ENCODE measurements around the gene CAPZA3.
"Not testable (repeated sequence)": the region's sequence is repeated elsewhere in the genome, so short reads cannot be mapped to it uniquely, and the experiment has no call there.

CAPZA3 gene, protein sequence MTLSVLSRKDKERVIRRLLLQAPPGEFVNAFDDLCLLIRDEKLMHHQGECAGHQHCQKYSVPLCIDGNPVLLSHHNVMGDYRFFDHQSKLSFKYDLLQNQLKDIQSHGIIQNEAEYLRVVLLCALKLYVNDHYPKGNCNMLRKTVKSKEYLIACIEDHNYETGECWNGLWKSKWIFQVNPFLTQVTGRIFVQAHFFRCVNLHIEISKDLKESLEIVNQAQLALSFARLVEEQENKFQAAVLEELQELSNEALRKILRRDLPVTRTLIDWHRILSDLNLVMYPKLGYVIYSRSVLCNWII

GRCh38 chr12:18737819-18738218 is at the start of gene CAPZA3, which contains the start of gene PLCZ1:
Gene CAPZA3 (plus strand): TSS chr12:18738119. CDS start chr12:18738269, 150 bp downstream.
Gene PLCZ1 (minus strand): TSS chr12:18738012. CDS start chr12:18737371, 641 bp downstream.
- DNase-seq, result no peak

GRCh38 chr12:18689771-18690170 is 48.1 kb upstream of the CAPZA3 start:
- no peak for DNase-seq

GRCh38 chr12:18690653-18691052 is 47.3 kb upstream of the CAPZA3 start:
- DNase-seq, result no peak

GRCh38 chr12:18693986-18694385 is 43.9 kb upstream of the CAPZA3 start:
- DNase-seq, result not testable (repeated sequence)

GRCh38 chr12:18696971-18697602 is 40.8 kb upstream of the CAPZA3 start:
- DNase-seq, result no peak

GRCh38 chr12:18700271-18700670 is 37.6 kb upstream of the CAPZA3 start:
- no peak for DNase-seq

DNA sequence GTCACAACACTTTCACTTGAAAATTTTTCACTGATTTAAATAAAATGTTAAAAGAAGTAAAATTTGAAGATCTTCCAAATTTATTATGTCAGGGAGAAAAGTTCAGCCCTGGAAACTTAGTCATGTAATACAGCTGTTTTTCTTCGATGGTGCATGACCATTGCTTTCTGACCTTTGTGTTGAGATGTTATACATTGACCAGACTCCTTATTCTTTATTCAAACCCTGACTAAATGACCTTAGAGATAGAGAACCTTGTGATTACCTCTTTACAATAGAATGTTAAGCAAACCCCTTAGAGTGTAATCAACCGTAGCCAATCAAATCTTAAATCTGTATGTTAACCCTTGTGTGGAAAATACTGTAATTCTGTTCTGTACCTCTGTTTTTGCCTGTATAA is 34.6 kb upstream of the CAPZA3 start:
- DNase-seq, result no peak

DNA sequence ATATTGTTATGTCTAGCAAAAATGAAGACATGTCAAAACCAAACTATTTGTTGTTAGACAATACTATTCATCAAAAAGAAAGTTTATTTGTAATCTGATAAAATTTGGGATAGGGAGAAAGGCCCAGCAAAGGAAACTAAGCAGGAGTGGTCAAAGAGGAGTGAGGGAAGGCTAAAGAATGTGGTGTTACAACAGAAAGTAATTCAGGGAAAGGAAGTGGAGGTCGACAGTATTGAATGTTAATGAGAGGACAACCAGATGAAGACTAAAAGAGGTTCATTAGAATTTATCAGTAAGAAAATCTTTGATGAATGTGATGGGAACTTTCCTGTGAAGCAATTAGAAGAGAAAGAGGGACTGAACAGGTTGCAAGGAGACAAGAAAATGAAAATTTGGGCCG is 34.0 kb upstream of the CAPZA3 start:
- DNase-seq, result no peak

DNA sequence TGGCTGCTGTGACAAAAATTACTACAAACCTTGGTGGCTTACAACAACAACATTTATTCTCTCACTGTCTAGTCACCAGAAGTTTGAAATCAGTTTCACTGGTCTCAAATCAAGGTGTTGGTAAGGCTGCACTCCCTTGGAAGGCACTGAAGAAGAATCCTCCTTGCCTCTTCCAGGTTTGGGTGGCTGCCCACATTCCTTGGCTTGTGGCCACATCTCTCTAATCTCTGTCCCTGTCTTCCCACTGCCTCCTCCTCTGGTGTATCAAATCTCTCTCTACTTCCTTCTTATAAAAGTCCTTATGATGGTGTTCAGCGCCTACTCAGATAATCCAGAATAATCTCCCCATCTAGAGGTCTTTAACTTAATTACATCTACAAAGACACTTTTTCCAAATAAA is 31.1 kb upstream of the CAPZA3 start:
- no peak for DNase-seq

GRCh38 chr12:18716236-18716635 is 21.7 kb upstream of the CAPZA3 start:
- no peak for DNase-seq

DNA sequence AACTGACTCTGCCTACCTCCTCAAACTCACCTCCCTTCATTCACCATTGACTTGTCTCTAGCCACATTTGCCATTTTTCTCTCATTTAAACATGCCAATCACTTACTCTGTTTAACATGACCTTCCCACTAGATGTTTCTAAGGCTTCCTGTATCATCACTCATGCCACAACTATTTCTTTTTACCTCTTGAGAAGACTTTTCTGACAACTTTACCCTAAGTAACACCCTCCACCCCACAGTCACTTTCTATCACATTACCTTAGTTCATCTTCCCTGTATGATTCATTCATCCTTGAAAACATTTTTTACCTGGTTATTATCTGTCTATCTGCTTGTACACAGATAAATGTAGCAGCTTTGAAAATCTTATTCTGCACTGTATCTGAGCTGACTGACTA is 19.5 kb upstream of the CAPZA3 start:
- no peak for DNase-seq

- no peak for DNase-seq
Observed at GRCh38 chr12:18719922-18720510, 17.9 kb upstream of the CAPZA3 start.

DNA sequence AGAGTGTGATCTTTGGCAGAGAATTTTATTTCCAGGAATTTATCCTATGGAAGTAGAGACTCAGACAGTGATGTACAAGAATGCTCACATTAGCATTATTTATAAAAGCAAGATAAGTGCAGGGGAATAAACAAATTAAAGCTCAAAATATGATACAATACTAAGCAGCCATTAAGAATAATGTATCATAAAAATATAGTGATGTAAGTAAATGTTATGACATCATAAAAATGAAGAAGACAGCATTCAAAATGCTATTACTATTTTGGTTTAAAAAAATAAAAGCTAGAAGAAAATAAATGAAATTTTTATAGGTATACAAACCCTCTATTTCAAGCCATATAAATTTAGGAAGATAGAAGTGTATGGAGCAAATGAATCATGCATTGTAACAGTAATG is 17.2 kb upstream of the CAPZA3 start:
- DNase-seq, result no peak

DNA sequence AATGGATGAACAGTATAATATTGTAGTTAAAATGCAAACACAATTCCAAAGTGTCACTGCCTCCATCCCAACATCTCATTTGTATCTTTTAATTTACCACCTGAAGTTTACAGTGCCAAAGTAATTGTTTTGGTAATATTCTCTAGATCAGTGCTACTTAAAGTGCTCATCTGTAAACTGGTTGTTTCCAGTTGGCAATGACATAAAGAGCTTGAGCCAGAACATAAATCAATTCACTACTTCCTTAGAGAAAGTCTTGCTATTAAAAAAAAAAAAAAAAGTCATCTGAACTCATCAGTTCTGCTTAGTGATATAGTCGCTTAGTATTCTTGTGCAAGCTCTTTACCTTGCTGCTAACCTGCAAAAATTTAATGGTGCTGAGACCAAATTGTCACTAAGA is 16.5 kb upstream of the CAPZA3 start:
- no peak for DNase-seq

DNA sequence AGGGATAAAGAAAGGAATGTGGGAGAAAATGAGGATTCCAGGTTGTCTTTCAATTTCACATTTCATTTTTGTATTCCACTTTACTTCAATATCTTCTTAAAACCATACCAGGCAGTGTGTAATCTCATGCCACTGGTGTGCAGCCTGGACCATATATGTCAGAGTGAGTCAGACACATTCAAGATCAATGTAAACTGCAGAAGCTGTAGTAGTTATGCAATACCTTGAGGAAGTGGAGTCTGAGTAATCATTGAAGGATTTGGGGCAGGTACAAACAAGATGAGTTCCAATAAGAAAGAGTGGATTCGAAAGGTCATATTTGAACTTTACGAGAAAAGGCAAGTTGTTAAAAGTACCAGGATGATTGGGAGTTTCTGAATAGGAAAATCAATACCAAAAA is 14.2 kb upstream of the CAPZA3 start:
- DNase-seq, result no peak

DNA sequence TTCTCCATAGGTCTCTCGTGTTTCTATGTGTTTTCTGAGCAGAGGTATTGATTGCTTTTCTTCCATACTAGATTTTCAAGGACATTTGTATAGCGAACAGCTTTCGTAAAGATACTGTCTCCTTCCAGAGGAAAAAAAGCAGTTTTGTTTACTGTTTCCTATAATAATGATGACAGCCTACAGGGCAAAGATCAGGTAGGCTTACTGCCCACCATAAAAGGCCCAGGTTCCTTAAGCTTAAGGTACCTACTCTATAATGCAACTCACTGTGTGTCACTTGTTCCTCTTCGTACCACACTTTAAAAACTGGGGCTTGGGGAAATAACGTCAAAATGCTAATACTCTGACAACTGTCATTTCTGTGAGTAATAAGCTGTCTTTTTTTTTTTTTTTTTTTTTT is 6.8 kb upstream of the CAPZA3 start:
- DNase-seq, result no peak

- no peak for DNase-seq
Observed at GRCh38 chr12:18747895-18748294, 10.0 kb downstream of the CAPZA3 start.

GRCh38 chr12:18749386-18749957 is 11.6 kb downstream of the CAPZA3 start:
- DNase-seq, result no peak

GRCh38 chr12:18750085-18750484 is 12.2 kb downstream of the CAPZA3 start:
- DNase-seq, result no peak

GRCh38 chr12:18751866-18752265 is 13.9 kb downstream of the CAPZA3 start:
- no peak for DNase-seq

GRCh38 chr12:18752280-18752920 is 14.5 kb downstream of the CAPZA3 start:
- DNase-seq, result no peak

GRCh38 chr12:18752947-18753346 is 15.0 kb downstream of the CAPZA3 start:
- DNase-seq, result no peak

- DNase-seq, result no peak
Observed at GRCh38 chr12:18753481-18754123, 15.7 kb downstream of the CAPZA3 start.

All from stimulated activated CD8-positive, alpha-beta memory T cell treated with anti-CD3 and anti-CD28 coated beads, Interleukin-4, amount 100 ng/mL, for 48 hours (primary cell).